Nephron (organoid): Measurements from ENCODE around the gene CHCHD1.

Experiments used
- H3K27ac Mint-ChIP-seq, 3 experiments: 2 replicates each; pipeline ENCODE4 v1.8.0; 2020; ENCODE audit warnings: mixed read lengths in 3 of 3, mild to moderate bottlenecking in 2 of 3, moderate library complexity in 1 of 3
- H3K27me3 Mint-ChIP-seq: 2 replicates; pipeline ENCODE4 v1.8.0; 2021; ENCODE audit warnings: low read depth, mild to moderate bottlenecking, moderate library complexity, mixed read lengths
- H3K36me3 Mint-ChIP-seq: 2 replicates; pipeline ENCODE4 v1.8.0; 2020; ENCODE audit warnings: low read depth, mixed read lengths
- H3K4me1 Mint-ChIP-seq: 2 replicates; pipeline ENCODE4 v1.8.0; 2020; ENCODE audit warnings: mixed read lengths
- H3K4me3 Mint-ChIP-seq, 3 experiments: 2 replicates each; pipeline ENCODE4 v1.8.0; 2020; ENCODE audit warnings: mild to moderate bottlenecking in 3 of 3, mixed read lengths in 3 of 3, moderate library complexity in 2 of 3
- H3K9me3 Mint-ChIP-seq: 2 replicates; pipeline ENCODE4 v1.8.0; 2020; ENCODE audit warnings: mixed read lengths
- CTCF ChIP-seq, 3 experiments: fragments of 200-600 bp; sonication (generic); IDR thresholded peaks; one replicate each; pipeline ENCODE4 v1.5.0; 2021; ENCODE audit warnings: antibody characterized with exemption in 3 of 3; ENCODE audit not compliant: unreplicated experiment in 3 of 3

CHCHD1 gene

GRCh38 chr10:73797324-73798025, 15.6 kb downstream of the CHCHD1 start:
- H3K36me3 Mint-ChIP-seq: peaks cover 53% of the 10 kb centered on the region
- TF ChIP-seq CTCF (IDR thresholded peaks at IDR 0.05; ENCODE audit: unreplicated experiment in 3 of 3): no peak
- no peak overlapping the region for H3K27ac Mint-ChIP-seq
- no peak overlapping the region for H3K4me3 Mint-ChIP-seq
- no peaks in the 10 kb centered on the region for H3K27me3 Mint-ChIP-seq
- H3K9me3 Mint-ChIP-seq: no peaks in the 10 kb centered on the region
- no peaks in the 10 kb centered on the region for H3K4me1 Mint-ChIP-seq

GRCh38 chr10:73798087-73798486, 16.2 kb downstream of the CHCHD1 start:
- Mint-ChIP-seq H3K9me3 (no peaks in the 10 kb centered on the region), H3K27ac (no peak overlapping the region), H3K4me3 (no peak overlapping the region), H3K27me3 (no peaks in the 10 kb centered on the region), H3K36me3 (peaks cover 54% of the 10 kb centered on the region), H3K4me1 (no peaks in the 10 kb centered on the region)
- TF ChIP-seq CTCF (IDR thresholded peaks at IDR 0.05; ENCODE audit: unreplicated experiment in 3 of 3): no peak

- H3K9me3 Mint-ChIP-seq: no peaks in the 10 kb centered on the region
- H3K27me3 Mint-ChIP-seq: no peaks in the 10 kb centered on the region
- H3K36me3 Mint-ChIP-seq: peaks cover 58% of the 10 kb centered on the region
- H3K4me3 Mint-ChIP-seq: no peak overlapping the region
- no peaks in the 10 kb centered on the region for H3K4me1 Mint-ChIP-seq
- H3K27ac Mint-ChIP-seq: no peak overlapping the region
- TF ChIP-seq CTCF (IDR thresholded peaks at IDR 0.05; ENCODE audit: unreplicated experiment in 3 of 3): no peak
Observed at GRCh38 chr10:73798927-73799560, 17.2 kb downstream of the CHCHD1 start.

GRCh38 chr10:73799899-73800559, 18.2 kb downstream of the CHCHD1 start:
- no peaks in the 10 kb centered on the region for H3K9me3 Mint-ChIP-seq
- no peak overlapping the region for H3K27ac Mint-ChIP-seq
- no peaks in the 10 kb centered on the region for H3K27me3 Mint-ChIP-seq
- H3K36me3 Mint-ChIP-seq: peaks cover 50% of the 10 kb centered on the region
- H3K4me1 Mint-ChIP-seq: no peaks in the 10 kb centered on the region
- no peak for TF ChIP-seq CTCF (IDR thresholded peaks at IDR 0.05; ENCODE audit: unreplicated experiment in 3 of 3)
- no peak overlapping the region for H3K4me3 Mint-ChIP-seq

GRCh38 chr10:73800560-73801252, 18.9 kb downstream of the CHCHD1 start:
- Mint-ChIP-seq H3K27ac (no peak overlapping the region), H3K4me3 (no peak overlapping the region), H3K36me3 (peaks cover 48% of the 10 kb centered on the region), H3K27me3 (no peaks in the 10 kb centered on the region), H3K4me1 (no peaks in the 10 kb centered on the region), H3K9me3 (no peaks in the 10 kb centered on the region)
- no peak for TF ChIP-seq CTCF (IDR thresholded peaks at IDR 0.05; ENCODE audit: unreplicated experiment in 3 of 3)
